Measurements from ENCODE around the gene OXCT1.
A peak's percentile ranks its signal among the peaks of the same experiment; 100 is the strongest.

The OXCT1 gene

DNA sequence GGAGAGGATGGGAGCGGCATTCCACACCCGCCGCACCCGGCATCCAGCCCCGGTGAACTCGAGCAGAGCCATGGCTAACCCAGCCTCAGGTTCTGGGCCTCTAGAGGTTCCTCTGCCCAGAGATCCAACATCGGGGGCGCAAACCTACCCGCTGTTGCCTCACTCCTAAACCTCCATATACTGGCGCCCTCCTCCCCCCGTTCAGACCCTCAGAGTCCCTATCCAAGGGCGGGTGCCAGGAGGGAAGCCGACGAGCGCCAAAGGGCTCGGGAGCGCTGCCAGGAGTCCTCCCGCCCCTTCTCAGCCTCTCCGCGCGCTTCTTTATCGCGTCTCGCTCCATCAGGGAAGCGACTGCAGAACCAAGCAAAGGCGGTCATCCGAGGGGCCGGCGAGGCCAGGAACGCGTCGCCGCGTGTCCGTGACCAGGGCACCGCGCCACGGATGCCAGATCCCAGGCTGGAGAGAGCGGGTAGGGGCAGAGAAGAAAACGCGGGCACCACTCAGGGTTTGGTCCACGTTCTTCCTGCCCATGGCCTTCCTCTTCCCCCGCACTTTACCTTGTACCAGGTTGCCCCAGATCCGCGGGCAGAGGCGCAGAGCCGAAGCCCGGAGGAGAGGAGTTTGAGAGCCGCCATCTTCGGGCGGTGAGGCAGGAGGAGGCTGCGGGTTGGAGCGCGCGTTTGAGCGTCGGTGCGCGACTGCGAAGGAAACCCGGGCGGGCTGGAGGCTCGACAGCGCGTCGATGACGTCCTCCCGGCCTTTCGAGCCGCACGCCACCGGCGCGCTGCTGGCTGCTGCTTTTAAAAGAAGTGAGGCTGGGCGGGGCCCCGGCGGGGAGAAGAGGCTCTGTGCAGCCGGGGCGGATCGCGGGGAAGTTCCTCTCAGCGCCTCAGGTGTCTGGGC lies at the start of gene OXCT1:
Gene OXCT1 (minus strand): TSS at position 702 of the 903 bp plus-strand sequence. CDS start 67 bp downstream, at position 635.
- peak; percentile 94 for DNase-seq
- in situ Hi-C loops (cut with MboI; ENCODE audit: low pct_unique_long_range_greater_than_20kb, low sequenced_read_pairs), result no loop called here

DNA sequence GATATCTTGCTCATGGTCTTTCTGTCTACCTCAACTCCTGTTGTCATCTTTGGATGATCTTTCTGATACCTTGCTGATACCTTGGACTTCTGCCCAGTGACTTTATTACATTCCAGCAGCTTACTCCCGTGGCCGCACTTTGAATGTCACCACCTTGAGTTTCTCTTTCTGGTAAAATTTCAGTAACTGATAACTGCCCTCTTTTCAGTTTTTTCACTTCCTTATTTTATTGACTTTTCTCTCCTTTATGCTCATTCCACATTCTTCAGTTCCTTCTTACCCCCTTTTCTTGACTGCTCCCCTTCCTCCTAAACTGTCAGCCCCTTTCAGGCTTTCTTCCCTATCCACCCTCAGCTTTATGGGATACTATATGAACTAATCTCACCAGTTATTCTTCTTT lies 47.9 kb upstream of the OXCT1 start:
- in situ Hi-C loops (cut with MboI; ENCODE audit: low pct_unique_long_range_greater_than_20kb, low sequenced_read_pairs), result no loop called here
- DNase-seq, result no peak

DNA sequence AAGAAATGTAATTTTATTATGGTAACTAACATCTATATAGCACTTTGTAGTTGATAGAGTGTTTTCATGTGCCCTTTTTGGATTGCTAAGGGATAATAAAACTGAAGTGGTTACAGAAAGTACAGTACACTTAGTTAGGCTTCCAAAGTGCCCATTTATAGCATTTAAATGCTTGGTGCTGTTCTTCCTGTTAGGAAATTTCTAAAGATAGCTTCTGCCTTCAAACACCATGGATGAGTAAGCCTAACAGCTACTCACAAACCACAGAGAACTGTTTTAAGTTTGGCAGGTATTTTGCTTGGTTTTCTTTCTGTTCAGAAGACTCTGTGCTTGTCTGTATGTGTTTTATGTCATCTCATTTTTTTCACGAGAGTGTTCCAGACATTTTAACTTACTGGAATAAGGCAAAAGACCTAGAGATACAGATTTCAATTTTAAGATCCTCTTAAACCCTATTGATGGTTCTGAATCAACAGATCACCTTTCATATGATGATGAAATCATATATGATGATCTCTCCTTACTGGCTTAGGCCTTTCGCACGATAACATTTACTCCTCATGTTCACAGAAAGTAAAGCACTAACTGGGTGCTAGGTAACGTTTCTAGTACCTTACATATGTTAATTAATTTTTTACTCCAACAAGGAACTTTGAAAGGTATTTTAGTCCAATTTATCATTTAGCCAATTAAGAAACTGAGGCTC lies 38.3 kb upstream of the OXCT1 start:
- DNase-seq, result peak; percentile 65
- in situ Hi-C loops (cut with MboI; ENCODE audit: low pct_unique_long_range_greater_than_20kb, low sequenced_read_pairs), result no loop called here

DNA sequence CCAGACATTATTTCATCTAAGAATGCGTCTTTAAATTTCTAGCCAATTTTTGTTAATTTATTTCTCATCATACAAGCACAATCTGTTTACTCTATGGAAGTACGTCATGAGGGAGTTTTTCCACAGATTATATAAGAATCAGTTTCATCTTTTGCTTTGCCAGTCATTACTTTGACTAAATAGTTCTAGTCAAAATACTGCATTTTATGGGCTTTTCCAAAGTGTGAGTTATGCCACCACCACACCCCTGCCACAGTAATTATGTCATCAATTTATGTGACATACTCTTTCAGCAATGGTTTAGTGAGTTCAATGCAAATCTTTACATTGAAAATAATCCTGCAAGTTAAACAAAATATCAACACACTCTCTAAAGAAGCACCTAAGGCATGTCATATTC lies 35.9 kb upstream of the OXCT1 start:
- in situ Hi-C loops (cut with MboI; ENCODE audit: low pct_unique_long_range_greater_than_20kb, low sequenced_read_pairs), result no loop called here
- no peak for DNase-seq

DNA sequence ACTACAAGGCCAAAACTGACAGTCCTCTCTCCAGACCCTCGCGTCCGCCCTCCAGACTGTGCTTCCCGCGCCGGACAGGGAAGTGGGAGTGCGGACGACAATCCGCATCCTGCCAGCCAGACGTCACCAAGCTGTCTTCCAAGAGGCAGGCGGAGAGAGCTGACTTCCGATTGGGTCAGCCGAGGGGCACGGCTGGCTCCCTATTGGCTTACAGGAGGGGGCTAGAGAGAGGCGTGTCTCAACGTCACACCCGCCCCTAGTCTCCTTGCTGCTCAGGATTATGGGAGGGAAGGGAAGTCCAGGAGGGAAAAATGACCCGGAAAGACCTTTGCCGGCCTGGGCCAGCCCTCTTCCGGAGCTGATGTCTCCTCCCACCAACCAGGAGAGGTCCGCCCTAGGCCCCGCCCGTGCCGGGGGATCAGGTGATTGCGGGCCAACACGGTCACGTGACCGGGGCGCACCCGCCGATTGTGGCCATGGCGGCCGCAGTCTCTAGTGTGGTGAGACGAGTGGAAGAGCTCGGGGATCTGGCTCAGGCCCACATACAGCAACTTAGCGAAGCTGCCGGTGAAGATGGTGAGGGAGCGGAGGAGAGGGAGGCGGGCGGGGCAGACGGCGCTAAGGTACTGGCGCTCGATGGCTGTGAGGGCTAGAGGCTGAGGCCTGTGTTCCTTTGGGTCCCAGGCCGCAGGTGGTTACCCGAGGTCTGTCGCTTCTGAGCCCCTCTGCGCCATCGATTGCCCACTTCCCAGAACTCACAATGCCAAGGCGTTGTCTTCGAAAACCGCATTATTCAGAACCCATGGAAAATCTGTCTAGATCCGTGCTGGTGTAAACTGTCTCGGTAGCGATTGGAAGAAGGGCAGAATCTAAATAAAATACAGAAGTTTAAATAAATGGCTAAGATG lies 33.9 kb upstream of the OXCT1 start, which contains the start of gene RIMOC1:
Gene RIMOC1 (plus strand): TSS at position 453 of the 908 bp plus-strand sequence. CDS start 24 bp downstream, at position 477.
- in situ Hi-C loops (cut with MboI; ENCODE audit: low pct_unique_long_range_greater_than_20kb, low sequenced_read_pairs), result no loop called here

DNA sequence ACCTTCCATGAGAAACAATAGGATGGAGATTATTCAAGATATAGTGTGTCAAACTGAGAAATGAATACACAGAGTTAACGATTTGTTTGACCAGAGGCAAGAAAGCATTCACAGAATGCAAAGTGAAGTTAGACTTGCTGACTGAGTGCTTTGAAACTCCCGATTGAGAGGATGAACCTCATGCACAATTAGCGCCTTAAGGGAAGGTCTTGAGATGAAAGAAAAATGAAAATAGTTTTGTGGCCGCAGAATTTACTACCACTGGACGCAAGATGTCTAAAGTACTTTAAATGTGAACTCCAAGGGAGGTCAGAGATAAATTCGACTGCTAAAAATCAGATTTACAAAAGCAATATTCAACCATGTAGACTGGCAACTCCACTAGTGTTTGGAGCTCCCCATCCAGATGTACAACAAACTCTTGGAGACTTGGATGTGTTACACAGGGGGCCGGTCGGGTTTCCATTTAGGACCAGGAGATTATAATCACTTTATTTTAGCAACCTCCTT lies 33.2 kb upstream of the OXCT1 start:
- no peak for DNase-seq
- in situ Hi-C loops (cut with MboI; ENCODE audit: low pct_unique_long_range_greater_than_20kb, low sequenced_read_pairs), result no loop called here

More for the DNA sequence above, 33.9 kb upstream of the OXCT1 start, which contains the start of gene RIMOC1:
- peak; percentile 100 for DNase-seq

DNA sequence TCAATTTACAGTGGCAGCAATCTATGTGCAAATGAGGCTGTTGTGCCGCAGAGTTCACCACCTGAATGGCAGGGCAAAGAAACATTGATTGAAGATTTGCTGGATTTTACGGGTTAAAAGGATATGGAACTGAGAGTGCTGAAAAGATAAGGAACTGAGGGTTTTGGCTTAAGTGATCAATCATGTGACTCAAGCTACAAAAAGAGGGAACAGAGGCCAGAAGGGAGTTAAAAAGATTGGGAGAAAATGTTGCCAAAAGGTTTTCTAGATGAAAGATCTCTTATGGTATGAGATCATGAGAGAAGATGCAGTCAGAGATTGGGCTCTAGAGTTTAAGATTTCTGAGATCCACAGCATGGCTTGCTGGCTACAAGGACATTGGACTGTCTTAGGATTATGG lies 26.0 kb upstream of the OXCT1 start:
- peak; percentile 11 for DNase-seq
- in situ Hi-C loops (cut with MboI; ENCODE audit: low pct_unique_long_range_greater_than_20kb, low sequenced_read_pairs), result no loop called here

DNA sequence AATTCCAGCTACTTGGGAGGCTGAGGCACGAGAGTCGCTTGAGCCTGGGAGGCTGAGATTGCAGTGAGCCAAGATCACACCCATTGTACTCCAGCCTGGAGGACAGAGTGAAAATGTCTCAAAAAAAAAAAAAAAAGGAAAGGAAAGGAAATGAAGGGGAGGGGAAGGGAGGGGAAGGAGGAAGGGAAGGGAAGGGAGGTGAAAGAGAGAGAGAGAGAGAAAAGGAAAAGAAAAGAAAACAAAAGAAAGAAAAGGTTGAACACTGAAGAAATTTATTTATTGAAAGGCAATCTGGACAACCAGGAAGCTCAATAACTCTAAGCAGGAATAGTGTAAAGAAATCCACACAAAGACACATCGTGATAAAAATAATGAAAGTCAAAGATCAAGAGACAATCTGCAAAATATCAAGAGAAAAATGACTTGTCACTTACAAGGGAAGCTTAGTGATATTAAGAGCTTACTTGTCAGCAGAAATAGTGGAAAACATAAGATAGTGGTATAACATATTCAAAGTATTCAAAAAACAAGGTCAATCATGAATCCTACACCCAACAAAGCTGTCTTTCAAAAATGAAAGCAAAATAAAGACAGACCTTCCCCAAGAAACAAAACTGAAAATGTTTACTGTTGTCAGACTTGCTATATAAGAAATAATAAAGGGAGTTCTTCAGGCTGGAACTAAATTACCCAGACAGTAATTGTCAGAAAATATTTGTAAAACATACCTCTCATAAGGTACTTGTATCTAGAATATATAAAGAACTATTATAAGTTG lies 23.0 kb upstream of the OXCT1 start:
- no peak for DNase-seq
- in situ Hi-C loops (cut with MboI; ENCODE audit: low pct_unique_long_range_greater_than_20kb, low sequenced_read_pairs), result no loop called here

DNA sequence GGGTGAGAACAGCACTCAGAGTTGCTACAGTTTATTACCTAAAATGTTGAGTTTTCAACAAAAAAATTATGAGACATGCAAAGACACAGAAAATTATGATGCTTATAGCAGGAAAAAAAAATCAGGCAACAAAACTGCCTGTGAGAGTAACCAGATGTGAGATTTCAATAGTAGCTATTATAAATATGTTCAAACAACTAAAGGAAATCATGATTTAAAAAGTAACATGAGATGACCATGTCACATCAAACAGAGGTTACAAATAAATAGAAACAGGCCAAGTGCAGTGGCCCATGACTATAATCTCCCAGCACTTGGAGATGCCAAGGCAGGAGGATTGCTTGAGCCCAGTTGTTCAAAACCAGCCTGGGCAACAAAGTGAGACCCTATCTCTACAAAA lies 21.8 kb upstream of the OXCT1 start:
- DNase-seq, result no peak
- in situ Hi-C loops (cut with MboI; ENCODE audit: low pct_unique_long_range_greater_than_20kb, low sequenced_read_pairs), result no loop called here

DNA sequence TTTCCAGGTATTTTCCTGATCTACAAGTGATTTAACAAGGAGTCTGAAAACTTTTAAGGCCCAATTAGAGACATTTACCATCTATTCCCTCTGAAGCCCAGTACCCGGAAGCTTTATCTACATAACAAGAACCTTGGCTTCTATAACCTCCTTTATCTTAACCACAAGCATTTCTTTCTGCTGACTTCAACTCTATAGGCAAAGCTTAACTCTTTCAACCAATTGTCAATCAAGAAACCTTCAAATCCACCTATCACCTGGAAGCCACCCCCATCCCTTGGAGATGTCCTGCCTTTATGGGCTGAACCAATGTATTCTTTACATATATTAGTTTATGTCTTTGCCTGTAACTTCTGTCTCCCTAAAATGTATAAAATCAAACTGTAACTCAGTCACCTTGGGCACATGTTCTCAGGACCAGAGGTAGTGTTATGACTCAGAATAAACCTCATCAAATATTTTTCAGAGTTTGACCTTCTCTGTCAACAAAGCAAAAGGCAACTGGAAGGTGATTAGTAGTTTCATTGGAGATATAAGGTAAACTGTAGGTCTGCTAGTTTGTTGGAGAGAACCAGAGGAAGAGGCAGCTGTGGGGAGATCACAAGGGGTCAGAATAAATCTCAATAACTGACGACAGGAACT lies 21.0 kb upstream of the OXCT1 start:
- in situ Hi-C loops (cut with MboI; ENCODE audit: low pct_unique_long_range_greater_than_20kb, low sequenced_read_pairs), result no loop called here
- DNase-seq, result no peak

DNA sequence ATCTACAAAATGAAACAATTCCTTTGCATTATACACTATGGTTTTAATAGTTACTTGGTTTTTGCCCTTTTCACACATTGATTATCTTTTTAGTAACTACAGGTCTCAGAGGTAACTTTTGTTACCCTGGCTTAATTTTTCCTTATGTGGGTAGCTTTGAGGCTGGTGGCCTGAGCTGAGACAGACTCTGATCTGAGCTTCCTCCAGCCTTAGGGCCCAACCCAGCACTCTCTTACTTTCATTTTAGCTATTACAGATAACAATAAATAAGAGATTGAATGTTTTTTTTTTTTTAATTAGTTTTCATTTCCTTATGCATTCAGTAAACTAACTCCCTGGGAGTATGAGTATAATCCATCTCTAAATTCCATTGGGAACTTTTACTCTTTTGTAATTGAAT lies 15.1 kb upstream of the OXCT1 start:
- in situ Hi-C loops (cut with MboI; ENCODE audit: low pct_unique_long_range_greater_than_20kb, low sequenced_read_pairs), result no loop called here
- DNase-seq, result no peak

DNA sequence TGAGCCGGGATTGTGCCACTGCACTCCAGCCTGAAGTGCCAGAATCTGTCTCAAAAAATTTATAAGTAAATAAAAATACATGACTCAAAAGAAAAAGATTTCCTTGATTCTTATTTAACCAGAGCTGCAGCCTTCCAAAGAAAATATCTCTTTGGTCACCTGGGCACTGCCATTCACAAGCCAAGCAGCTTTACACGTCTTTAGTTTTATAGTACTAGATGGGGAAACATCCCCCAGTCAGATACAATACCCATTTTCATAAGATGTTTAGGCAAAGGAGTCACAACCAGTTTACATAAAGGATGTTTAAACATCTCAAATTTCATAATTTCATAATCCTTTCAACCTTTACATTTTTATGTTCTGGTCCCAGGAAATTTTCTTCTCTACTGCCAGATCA lies 13.7 kb upstream of the OXCT1 start:
- in situ Hi-C loops (cut with MboI; ENCODE audit: low pct_unique_long_range_greater_than_20kb, low sequenced_read_pairs), result no loop called here
- no peak for DNase-seq

DNA sequence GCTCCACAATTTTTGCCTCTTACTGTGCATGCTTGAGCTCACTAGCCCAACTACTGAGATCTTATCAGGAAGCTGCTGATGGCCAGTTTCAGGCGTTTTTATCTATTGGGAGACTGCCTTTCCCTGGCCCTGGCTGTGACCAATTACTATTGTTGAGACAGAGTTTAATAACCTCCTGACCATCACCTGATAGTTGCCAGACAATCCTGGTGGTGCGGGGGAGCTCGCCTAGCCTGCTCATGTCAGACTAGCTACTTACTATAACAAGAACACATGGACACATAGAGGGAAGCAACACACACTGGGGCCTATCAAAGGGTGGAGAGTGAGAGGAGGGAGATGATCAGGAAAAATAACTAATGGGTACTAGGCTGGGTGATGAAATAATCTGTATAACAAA lies 13.0 kb upstream of the OXCT1 start:
- in situ Hi-C loops (cut with MboI; ENCODE audit: low pct_unique_long_range_greater_than_20kb, low sequenced_read_pairs), result no loop called here
- DNase-seq, result no peak

DNA sequence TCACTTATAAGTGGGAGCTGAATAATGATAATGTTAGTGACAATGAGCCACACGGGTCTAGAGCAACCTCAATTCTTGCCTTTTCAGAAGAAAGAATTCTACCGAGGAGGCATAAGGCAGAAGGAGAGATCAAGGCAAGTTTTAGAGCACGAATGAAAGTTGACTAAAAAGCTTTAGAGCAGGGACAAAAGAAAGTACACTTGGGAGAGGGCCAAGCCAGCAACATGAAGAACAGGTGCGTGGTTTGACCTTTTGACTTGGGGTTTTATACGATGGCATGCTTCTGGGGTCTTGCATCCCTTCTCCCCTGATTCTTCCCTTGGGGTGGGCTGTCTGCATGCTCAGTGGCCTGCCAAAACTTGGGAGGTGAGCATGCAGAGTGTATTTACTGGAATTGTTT lies 12.5 kb upstream of the OXCT1 start:
- in situ Hi-C loops (cut with MboI; ENCODE audit: low pct_unique_long_range_greater_than_20kb, low sequenced_read_pairs), result no loop called here
- no peak for DNase-seq

DNA sequence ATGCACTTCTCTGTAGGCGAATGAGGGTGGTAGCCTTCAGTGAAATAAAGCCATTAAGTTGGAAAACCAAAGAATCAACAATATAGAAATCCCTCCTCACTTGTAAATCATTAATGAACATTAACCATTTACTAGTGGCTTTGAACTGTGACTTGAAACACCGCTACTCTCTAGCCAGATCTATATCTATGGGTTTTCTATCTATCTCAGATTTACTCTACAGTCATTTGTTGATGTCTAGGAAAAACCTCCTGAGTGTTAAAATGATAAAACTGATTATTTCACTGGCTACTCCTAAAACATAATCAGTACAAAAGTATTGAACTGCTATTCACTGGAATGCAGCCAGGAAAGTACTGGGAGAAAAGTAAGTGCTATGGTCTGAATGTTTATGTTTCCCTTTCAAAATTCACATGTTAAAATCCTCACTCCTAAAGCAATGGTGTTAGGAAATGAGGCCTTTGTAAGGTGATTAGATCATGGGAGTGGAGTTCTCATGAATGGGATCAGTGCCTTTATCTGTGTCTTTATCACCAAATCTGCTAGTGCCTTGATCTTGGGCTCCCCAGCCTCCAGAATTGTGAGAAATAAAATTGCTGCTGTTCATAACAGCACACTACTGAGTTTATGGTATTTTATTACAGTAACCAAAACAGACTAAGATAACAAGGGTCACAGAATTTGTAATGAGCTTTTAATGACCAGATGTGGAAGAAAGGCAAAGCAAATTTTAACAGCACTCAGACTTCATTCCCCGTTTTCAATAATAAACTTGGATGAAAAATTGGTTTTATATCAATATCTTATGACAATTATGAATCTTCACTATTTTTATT lies 8.6 kb upstream of the OXCT1 start:
- in situ Hi-C loops (cut with MboI; ENCODE audit: low pct_unique_long_range_greater_than_20kb, low sequenced_read_pairs), result no loop called here
- no peak for DNase-seq

DNA sequence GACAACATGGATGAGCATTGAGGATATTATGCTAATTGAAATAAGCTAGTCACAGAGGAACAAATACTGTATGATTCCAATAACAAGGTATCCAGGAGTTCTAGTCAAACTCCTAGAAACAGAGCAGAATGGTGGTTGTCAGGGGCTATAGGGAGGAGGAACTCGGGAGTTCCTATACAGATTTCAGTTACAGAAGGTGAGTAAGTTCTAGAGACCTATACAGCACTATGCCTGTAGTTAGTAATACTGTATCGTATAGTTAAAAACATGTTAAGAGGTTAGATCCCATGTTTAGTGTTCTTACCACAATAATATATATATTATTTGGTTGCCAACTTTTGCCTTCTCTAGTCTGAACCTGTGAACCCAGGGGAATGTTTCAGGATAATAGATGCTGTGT lies 7.9 kb upstream of the OXCT1 start:
- DNase-seq, result no peak
- in situ Hi-C loops (cut with MboI; ENCODE audit: low pct_unique_long_range_greater_than_20kb, low sequenced_read_pairs), result no loop called here

DNA sequence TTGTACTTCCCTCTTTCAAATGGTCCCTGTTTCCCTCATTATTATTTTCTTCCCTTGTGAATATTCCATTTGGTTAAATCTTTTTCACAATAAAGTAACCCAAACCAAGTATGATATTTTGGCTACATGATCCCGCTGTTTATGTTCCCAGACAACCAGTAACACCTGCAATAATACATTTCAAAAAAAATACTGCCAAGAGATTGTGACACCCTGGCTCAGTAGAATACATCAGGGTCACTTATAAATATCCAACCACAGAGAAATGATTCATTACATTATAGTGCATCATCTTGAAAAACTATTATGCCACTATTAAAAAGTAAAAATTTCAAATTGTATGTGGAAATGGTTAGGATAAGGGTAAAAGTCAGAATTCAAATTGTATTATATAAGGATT lies 7.2 kb upstream of the OXCT1 start:
- DNase-seq, result no peak
- in situ Hi-C loops (cut with MboI; ENCODE audit: low pct_unique_long_range_greater_than_20kb, low sequenced_read_pairs), result no loop called here

Measured in KBM-7 (cell line).